Endodermal cell (in vitro differentiated cells): ENCODE data around the gene TPPP. TPM values are rescaled to one million over a fixed set of nuclear protein-coding genes. Genes with fewer than 3 reads are reported as not detected.

Source experiments
- DNase-seq: peaks from one replicate; pipeline ENCODE4 v3.0.0-alpha.2; 2017
- H3K27ac ChIP-seq: 2 replicates; pipeline ENCODE4 v1.5.1; 2013; ENCODE audit warnings: mild to moderate bottlenecking, low read depth, low read length, moderate library complexity
- H3K27me3 ChIP-seq: 2 replicates; pipeline ENCODE4 v1.6.1; 2013; ENCODE audit warnings: mild to moderate bottlenecking, low read length, moderate library complexity; ENCODE audit not compliant: insufficient read depth, control insufficient read depth, poor library complexity, severe bottlenecking
- H3K36me3 ChIP-seq: 2 replicates; pipeline ENCODE4 v1.7.0; 2013; ENCODE audit warnings: mild to moderate bottlenecking, low read length, moderate library complexity; ENCODE audit not compliant: control insufficient read depth, insufficient read depth
- H3K4me1 ChIP-seq: one replicate; pipeline ENCODE4 v1.7.0; 2013; ENCODE audit warnings: low read length; ENCODE audit not compliant: control insufficient read depth, insufficient read depth
- H3K4me3 ChIP-seq: 2 replicates; pipeline ENCODE4 v1.5.1; 2013; ENCODE audit warnings: mild to moderate bottlenecking, low read length, moderate library complexity
- H3K9ac ChIP-seq: 2 replicates; pipeline ENCODE4 v1.6.1; 2013; ENCODE audit warnings: mild to moderate bottlenecking, low read length, moderate library complexity; ENCODE audit not compliant: poor library complexity, severe bottlenecking; ENCODE audit errors: extremely low read depth
- H3K9me3 ChIP-seq: 2 replicates; pipeline ENCODE4 v1.6.1; 2013; ENCODE audit warnings: mild to moderate bottlenecking, low read length, moderate library complexity; ENCODE audit not compliant: control insufficient read depth
- H3K27ac Mint-ChIP-seq: 2 replicates; pipeline ENCODE4 v1.8.0; 2020; ENCODE audit warnings: mixed read lengths
- H3K27me3 Mint-ChIP-seq: 2 replicates; pipeline ENCODE4 v1.8.0; 2021; ENCODE audit warnings: mild to moderate bottlenecking, mixed read lengths; ENCODE audit not compliant: insufficient read depth
- H3K36me3 Mint-ChIP-seq: 2 replicates; pipeline ENCODE4 v1.8.0; 2020; ENCODE audit warnings: low read depth, mixed read lengths
- H3K4me1 Mint-ChIP-seq: 2 replicates; pipeline ENCODE4 v1.8.0; 2020; ENCODE audit warnings: mixed read lengths
- H3K4me3 Mint-ChIP-seq: 2 replicates; pipeline ENCODE4 v1.8.0; 2020; ENCODE audit warnings: mild to moderate bottlenecking, moderate library complexity, mixed read lengths
- H3K9me3 Mint-ChIP-seq: 2 replicates; pipeline ENCODE4 v1.8.0; 2020; ENCODE audit warnings: mild to moderate bottlenecking, mixed read lengths
- WGBS, 2 experiments: methylation state at CpG; one replicate each; pipeline versions ENCODE4 v1.1.5 to v1.1.7; 2013; ENCODE audit warnings: missing lambda C conversion rate in 2 of 2, mixed read lengths in 1 of 2; ENCODE audit not compliant: insufficient coverage in 1 of 2, insufficient read length in 1 of 2; 5-methylcytosine and 5-hydroxymethylcytosine counted together
- total RNA-seq, 2 donors: library from RNA; stranded (reverse); fragmentation: NEBNext Ultra II Directional in 1 of 2; extraction: Animal tissue kit (Norgen Biotek cat#: 25700) in 1 of 2; gene quantifications; 2 replicates in 1 of 2; 3 replicates in 1 of 2; pipeline ENCODE4 v1.2.1, GENCODE V29; 2021
- TF ChIP-seq, protein P1 (sequence below): fragments of 200-600 bp; sonication (generic); conservative IDR thresholded peaks from 2 replicates; pipeline ENCODE4 v1.5.0; 2021; ENCODE audit warnings: antibody characterized with exemption, mild to moderate bottlenecking

TPPP gene
- total RNA-seq, 2 donors from 2014 or later = 0.22 to 0.70 TPM

DNA sequence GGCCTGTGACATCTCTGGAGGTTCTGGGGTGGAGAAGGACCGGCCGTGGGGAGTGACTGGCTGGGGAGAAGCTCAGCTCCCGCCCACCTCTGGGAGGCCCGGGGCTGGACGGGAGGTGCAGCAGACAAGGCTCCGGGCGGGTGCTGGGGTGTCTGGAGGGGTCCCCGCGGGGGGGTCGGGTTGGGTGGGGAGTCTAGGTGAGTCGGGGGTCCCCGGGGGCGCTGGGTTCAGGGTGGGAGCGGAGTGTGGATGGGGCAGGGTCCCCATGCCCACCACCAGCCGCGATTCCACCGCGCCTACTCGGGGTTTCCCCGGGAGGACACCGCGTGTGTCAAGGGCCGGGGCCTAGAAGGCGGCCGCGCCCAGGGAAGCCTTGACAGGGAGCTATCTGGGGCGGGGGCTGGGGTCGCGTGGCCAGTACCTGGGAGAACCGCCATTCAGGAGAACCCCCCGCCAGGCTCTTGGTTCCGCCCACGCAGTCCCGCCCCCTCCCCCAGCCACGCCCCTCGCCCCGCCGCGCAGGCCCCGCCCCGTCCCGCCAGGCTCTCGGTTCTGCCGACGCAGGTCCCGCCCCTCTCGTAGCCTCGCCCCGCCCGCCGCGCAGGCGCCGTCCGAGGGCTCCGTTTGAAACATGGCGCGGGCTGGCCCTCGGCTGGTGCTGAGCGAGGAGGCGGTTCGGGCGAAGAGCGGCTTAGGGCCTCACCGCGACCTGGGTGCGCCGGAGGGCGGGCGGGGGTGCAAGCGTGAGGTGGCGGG, 81.2 kb downstream of the TPPP start, which contains the start of gene CEP72:
CEP72 (plus strand) TSS at position 610 of the 756 bp plus-strand sequence; CDS start at position 632, 22 bp downstream.
- DNase-seq = peak; percentile 97
- Histone ChIP-seq H3K4me3 (peak within 1 kb of the TSS; percentile 87), H3K9me3 (peaks cover 12% of the 10 kb centered on the region), H3K36me3 (peaks cover 11% of the 10 kb centered on the region), H3K27ac (no peak within 1 kb of the TSS), H3K27me3 (no peaks in the 10 kb centered on the region), H3K9ac (peak within 1 kb of the TSS; percentile 38), H3K4me1 (peaks cover 3% of the 10 kb centered on the region)
- Mint-ChIP-seq H3K27me3 (no peaks in the 10 kb centered on the region), H3K27ac (peak within 1 kb of the TSS; percentile 84), H3K9me3 (peaks cover 19% of the 10 kb centered on the region), H3K4me1 (peaks cover 6% of the 10 kb centered on the region), H3K36me3 (peaks cover 28% of the 10 kb centered on the region), H3K4me3 (peak within 1 kb of the TSS; percentile 78)
- 0 to 1% methylated on average over 12 to 68 of the region's 72 CpGs for WGBS, 2 experiments
- TF ChIP-seq, protein P1, sequence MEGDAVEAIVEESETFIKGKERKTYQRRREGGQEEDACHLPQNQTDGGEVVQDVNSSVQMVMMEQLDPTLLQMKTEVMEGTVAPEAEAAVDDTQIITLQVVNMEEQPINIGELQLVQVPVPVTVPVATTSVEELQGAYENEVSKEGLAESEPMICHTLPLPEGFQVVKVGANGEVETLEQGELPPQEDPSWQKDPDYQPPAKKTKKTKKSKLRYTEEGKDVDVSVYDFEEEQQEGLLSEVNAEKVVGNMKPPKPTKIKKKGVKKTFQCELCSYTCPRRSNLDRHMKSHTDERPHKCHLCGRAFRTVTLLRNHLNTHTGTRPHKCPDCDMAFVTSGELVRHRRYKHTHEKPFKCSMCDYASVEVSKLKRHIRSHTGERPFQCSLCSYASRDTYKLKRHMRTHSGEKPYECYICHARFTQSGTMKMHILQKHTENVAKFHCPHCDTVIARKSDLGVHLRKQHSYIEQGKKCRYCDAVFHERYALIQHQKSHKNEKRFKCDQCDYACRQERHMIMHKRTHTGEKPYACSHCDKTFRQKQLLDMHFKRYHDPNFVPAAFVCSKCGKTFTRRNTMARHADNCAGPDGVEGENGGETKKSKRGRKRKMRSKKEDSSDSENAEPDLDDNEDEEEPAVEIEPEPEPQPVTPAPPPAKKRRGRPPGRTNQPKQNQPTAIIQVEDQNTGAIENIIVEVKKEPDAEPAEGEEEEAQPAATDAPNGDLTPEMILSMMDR = no peak

DNA sequence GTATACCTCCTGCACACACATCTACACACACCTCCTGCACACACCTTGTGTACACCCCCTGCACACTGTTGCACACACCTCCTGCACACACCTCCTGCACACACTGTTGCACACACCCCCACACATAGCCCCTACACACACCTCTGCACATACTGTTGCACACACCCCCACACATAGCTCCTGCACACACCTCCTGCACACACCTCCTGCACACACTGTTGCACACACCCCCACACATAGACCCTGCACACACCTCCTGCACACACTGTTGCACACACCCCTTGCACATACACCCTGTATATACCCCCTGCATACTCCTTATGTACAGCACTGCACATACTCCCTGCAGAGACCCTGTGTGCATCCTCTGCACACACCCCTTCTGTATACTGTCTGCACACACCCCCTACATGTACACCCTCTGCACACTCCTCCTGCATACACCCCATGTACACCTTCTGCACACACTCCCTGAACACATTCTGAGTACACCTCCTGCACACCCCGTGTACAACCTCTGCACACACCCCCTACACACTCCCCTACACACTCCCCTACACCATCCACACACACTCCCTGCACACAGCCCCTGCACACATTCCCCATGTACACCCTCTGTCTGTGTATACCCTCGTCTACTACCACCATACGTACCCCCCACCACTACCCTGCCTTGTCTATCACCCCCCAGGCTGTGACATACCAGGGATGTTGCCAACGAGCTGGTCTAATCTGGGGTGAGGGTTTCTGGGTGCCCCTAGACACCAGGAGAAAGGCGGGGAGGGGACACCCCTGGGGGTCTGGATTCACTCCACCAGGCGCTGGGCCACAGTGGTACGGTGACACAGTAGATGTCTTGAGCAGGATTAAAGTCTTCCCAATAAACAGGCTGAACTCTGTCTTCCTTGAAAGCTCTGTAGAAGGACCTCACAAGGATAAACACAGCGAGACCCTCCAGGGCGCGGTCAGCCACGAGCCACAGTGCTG, 82.1 kb downstream of the TPPP start:
- H3K36me3 ChIP-seq = peaks cover 11% of the 10 kb centered on the region
- no peaks in the 10 kb centered on the region for H3K27me3 ChIP-seq
- peak overlapping the region; percentile 38 for H3K9ac ChIP-seq
- Mint-ChIP-seq H3K9me3 (peaks cover 19% of the 10 kb centered on the region), H3K36me3 (peaks cover 22% of the 10 kb centered on the region), H3K27me3 (no peaks in the 10 kb centered on the region), H3K4me3 (peak overlapping the region; percentile 78), H3K27ac (no peak overlapping the region), H3K4me1 (peaks cover 6% of the 10 kb centered on the region)
- peak overlapping the region; percentile 75 for H3K4me3 ChIP-seq
- TF ChIP-seq, protein P1 = no peak
- peaks cover 12% of the 10 kb centered on the region for H3K9me3 ChIP-seq
- peaks cover 3% of the 10 kb centered on the region for H3K4me1 ChIP-seq
- 65 to 79% methylated on average over 5 to 11 of the region's 11 CpGs for WGBS, 2 experiments
- H3K27ac ChIP-seq = no peak overlapping the region
- no peak for DNase-seq

DNA sequence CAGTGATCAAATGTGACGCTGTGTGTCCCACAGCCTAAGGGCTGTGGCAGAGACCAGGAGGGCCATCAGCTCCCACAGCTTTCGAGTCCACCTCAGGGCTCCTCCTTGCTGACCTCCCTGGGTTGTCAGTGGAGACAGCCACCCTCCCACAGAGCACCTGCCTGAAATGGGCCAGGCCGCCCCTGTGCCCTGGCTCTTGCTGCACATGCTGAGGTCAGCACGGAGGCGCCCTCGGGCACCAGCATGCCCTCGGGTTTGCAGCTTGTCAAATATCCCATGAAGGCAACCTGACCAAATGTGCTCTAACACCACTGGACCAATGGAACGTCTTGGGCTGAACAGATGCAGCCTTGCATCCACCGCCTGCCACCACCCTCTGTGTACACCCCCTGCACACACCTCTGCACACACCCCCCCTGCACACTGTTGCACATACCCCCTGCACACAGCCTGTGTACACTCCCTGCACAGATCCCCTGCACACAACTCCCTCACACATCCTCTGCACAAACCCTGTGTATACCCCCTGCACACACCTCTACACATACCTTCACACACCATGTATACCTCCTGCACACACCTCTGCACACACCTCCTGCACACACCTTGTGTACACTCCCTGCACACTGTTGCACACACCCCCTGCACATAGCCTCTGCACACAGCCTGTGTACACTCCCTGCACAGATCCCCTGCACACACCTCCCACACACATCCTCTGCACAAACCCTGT, 83.0 kb downstream of the TPPP start:
- DNase-seq = no peak
- Histone ChIP-seq H3K9me3 (peaks cover 7% of the 10 kb centered on the region), H3K27ac (no peak overlapping the region), H3K4me3 (no peak overlapping the region), H3K4me1 (peaks cover 3% of the 10 kb centered on the region), H3K9ac (no peak overlapping the region), H3K36me3 (peaks cover 8% of the 10 kb centered on the region), H3K27me3 (no peaks in the 10 kb centered on the region)
- Mint-ChIP-seq H3K9me3 (peaks cover 14% of the 10 kb centered on the region), H3K36me3 (peaks cover 16% of the 10 kb centered on the region), H3K27me3 (peaks cover 2% of the 10 kb centered on the region), H3K4me1 (peaks cover 6% of the 10 kb centered on the region), H3K27ac (no peak overlapping the region), H3K4me3 (no peak overlapping the region)
- 92 to 93% methylated on average over 7 to 9 of the region's 9 CpGs for WGBS, 2 experiments
- TF ChIP-seq, protein P1 = no peak
